ENCODE measurements around the gene FAM110D.

The FAM110D gene

DNA sequence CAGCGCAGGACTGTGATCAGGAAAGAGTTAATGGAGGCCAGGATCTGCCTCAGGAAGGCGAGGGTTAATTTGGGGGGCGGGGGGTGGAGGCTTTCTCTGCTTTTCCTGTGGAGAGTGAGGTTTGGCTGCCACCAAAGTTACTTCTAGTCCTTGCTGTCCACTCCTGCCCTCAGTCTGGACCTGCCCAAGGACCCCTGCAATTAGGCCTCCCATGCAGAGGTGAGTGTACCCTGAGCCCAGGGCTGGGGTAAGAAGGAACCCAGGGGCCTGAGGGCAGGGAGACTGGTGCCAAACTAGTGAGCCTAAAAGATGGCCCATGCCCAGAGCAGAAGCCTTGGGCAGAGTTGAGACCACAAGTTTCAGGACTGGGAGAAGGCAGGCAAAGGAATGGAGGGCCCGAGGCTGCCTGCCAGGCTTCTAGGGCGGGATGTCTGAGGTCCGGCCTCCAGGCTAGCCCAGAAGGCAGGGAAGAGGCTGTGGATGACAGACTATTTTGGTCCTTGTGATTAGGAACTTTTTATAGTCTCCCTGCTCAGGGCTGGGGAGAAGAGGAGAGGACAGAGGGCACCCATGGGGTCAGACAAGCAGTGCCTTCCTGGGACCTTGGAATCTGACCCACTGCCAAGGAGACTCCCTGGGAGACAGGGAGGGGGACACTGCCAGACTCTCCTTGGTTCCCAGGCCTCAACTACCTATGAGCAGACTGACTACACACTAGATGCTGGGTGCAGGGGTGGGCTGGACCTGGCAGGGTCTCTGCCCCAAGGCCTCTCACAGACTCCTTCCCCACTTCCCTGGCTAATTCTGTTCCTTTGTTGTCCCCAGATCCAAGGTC lies at the start of gene FAM110D:
FAM110D (plus strand) TSS at position 172 of the 835 bp plus-strand sequence. CDS start 2,213 bp downstream, outside the sequence.
- no peak for DNase-seq

- DNase-seq, result no peak
Observed at GRCh38 chr1:26109229-26110164, 49.4 kb upstream of the FAM110D start.

DNA sequence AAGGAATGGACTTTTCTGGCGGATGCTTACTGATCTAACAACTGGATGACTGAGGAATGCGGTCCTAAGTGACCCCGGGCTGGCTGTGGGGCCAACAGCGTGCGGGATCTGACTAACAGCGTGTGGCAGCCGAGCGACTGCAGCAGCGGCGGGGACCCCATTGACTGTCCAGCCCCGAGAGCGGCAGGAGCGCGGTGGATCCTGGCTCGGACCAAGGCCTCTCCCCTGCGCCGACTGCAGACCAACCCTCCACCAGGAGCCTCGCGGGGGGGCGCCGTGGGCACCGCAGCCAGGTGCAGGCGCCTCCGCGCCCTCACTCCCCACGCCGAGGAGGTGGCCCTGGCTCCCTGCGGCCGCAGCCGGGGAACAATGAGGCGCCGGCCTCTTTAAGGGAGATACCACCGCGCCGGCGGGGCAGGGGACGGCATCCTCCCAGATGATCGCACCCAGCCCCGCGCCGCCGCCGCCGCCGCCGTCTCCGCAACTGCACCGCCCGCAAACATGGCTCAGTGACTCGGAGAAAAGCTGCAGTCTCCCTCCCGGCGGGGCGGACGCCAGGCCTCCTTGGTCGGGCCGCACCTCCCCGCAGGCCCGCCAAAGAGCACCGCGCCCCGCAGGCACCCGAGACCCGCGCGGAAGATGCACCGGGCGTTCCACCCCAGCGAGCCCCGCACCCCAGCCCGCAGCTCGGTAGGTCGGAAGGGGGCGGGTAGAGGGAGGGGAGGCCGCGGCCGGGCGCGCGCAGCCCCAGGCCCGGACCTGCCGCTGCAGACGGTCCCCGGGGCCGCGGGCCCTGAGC lies 47.9 kb upstream of the FAM110D start:
- DNase-seq, result peak; percentile 94

DNA sequence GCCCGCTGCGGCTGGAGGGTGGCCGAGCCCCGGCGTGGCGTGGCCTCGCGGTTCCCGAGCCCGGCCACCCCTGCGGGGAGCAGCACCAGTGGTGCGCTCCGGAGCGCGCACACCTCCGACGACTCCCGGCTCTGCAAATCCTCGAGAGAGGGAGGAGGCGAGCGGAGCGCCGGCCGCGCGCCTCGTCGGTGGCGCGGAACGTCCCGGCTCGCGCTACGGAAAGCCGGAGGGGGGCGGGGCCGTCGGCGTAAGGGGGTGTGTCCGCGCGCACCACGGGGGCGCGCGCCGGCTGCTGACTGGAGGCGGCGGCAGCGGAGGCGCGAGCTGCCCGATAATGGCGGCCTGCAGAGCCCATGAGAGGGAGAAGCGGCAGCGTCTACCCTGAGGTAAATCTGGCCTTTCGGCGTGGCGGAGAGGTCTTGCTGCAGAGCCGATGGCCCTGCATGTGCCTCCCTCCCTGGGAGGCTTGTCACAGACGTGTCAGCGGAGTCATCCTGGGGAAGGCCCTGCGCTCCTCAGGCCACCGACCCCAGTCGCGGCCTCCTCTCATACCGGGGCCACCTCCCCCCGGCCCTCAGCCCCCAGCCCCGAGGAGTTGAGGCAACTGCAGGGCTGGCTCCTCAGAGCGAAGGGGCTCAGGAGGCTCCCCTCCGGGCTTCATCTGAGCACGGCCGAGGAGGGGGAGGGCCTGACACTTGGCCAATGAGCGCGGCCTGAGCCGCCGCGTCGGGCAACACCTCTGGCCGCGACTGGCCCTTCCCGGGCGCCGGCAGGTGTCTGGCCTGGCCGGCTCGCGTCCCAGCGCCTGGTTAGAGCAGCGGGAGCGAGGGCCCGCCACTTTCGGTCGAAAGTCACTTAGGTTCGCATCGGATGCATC lies 47.1 kb upstream of the FAM110D start, which contains the start of gene PDIK1L:
PDIK1L (plus strand) TSS at position 295 of the 877 bp plus-strand sequence. CDS start 2,485 bp downstream, outside the sequence.
- peak; percentile 98 for DNase-seq

- DNase-seq, result no peak
Observed at GRCh38 chr1:26112407-26112775, 46.5 kb upstream of the FAM110D start.

DNA sequence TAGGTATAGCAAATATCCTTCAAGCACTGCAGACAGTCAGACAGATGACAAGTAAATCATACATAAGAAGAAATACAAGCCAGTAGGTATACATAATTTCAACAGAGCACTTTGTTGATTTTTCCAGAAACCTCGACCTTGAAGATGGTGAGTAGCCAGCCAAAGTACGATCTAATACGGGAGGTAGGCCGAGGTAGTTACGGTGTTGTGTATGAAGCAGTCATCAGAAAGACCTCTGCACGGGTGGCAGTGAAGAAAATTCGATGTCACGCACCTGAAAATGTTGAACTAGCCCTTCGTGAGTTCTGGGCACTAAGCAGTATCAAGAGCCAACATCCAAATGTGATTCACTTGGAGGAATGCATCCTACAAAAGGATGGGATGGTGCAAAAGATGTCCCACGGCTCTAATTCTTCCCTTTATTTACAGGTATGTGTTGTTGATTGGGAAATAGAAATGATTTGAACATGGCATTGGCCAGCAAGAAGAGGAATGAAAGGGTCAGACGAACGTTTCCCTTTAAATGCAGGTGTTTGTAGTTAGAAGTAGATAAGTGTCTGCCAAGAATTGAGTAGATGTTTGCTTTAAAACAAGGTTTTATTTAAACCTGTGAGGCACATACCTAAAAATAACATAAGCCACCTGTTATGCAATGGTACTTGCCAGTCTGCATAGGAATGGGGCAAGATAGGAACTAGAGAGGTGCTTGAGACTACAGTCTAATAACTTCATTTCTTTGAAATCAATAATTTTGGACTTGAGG lies 44.5 kb upstream of the FAM110D start:
- DNase-seq, result no peak

GRCh38 chr1:26119892-26120608 lies 38.8 kb upstream of the FAM110D start:
- DNase-seq, result no peak

GRCh38 chr1:26121854-26122773 lies 36.8 kb upstream of the FAM110D start:
- DNase-seq, result no peak

- no peak for DNase-seq
Observed at GRCh38 chr1:26122988-26123973, 35.6 kb upstream of the FAM110D start.

- no peak for DNase-seq
Observed at GRCh38 chr1:26124418-26125331, 34.2 kb upstream of the FAM110D start.

DNA sequence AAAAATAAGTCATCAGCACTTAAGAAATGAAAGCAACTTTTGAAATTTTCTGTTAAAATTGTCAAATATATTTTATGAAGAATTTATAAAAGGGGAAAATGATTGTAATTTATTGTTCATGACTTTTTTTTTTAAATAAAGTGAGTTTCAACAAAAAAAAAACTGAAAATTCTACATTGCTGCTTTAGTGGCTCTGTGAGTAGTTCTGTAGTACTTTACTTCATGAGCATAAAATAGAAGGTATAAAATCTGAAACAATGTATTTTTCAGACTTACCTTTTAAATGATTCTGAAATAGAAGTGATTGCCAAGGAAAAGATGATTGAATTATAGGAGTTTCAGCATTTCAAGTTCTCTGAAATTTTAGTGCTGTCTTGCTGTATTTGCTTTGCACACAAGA lies 33.5 kb upstream of the FAM110D start:
- no peak for DNase-seq

GRCh38 chr1:26125946-26126320 lies 32.9 kb upstream of the FAM110D start:
- DNase-seq, result no peak

DNA sequence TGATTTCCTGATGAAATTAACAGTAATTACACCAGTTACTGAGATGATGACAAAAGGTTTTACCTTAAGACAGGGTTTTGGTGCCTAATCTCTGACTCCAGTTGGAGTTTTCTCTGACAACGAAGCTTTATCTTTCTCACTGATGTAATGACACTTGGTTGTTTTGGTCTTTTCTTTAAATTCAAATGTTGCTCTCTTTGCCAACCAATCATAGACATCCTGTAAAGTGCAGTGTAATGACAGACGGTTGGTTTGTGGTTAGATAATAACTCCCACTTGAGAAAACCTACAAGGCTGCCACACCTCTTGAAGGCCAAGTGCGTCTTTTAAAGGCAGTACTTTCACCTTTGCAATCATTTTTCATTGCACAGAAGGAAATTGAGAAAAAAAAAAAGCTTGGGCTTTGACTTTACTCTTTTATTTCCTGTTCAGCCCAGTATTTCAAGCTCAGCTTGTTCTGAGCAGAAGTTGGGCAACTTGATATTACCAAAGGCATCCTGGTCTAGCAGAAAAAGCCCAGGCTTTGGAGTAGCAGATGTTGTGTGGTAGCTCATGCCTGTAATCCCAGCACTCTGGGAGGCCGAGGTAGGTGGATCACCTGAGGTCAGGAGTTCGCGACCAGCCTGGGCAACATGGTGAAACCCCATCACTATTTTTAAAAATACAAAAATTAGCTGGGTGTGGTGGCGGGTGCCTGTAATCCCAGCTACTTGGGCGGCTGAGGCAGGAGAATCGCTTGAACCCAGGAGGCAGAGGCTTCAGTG lies 32.4 kb upstream of the FAM110D start:
- no peak for DNase-seq

DNA sequence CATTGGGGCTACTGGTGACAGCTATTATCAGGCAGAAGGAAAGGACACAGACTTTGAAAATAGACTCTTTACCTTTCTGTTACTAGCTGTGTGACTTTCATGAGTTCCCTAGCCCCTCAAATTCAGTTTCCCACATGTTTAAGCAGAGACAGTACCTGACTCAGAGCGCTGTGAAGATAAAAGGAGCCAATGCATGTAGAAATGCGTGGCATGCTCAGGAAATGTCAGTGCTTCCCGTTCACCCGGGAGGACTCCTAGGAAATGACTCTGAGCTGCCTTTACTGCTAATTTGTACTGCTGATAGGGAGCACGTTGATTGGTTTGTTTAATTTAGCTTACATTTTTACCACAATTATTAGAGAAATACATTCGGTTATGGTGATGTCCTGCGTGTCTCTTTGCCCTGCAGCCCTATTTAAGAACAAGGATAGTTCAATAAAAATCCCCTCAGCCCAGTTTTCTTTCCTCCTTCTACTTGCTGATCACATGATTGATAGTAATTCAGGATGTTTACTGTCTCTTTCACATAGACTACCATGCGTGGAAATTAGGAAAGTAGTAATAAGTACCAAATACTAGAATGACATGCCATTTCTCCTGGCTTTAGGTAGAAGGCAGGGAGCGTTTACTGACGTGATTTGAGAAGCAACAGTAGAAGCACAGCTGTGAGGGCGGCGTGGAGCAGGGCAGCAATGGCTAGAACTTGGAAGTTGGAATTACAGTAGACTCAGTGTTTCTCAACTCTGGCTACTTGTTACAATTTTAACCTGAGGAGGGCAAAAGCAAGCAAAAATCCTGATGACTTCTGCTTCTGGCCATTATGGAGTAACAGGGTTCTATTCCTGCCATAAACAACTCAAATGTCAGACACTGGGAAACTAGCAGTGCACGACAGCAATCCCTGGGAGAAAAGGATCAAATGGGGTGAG lies 31.4 kb upstream of the FAM110D start:
- no peak for DNase-seq

- no peak for DNase-seq
Observed at GRCh38 chr1:26129778-26130177, 29.1 kb upstream of the FAM110D start.

Measured in eye (tissue), 1 donor.